CD8-positive, alpha-beta memory T cell (primary cell): Measurements from ENCODE around the gene ANKRD17. TPM values are rescaled to one million over a fixed set of nuclear protein-coding genes. Genes with fewer than 3 reads are reported as not detected.
"Not testable (repeated sequence)": the region's sequence is repeated elsewhere in the genome, so short reads cannot be mapped to it uniquely, and the experiment has no call there.

Experiments used
- CTCF ChIA-PET: fragments of 350-600 bp; sonication (Branson Sonifier 250); formaldehyde crosslinking; loops from one replicate; lab custom pipeline; 2021; ENCODE audit warnings: antibody characterized with exemption; lab: Charles Lee
- POLR2A ChIA-PET: fragments of 350-600 bp; sonication (Branson Sonifier 250); formaldehyde crosslinking; loops from one replicate; lab custom pipeline; 2021; ENCODE audit warnings: antibody characterized with exemption; lab: Charles Lee
- DNase-seq, 5 donors: peaks; one replicate each; pipeline versions ENCODE4 v3.0.0 to v3.0.0-alpha.2; 2020 to 2022; ENCODE audit warnings: mixed read lengths in 1 of 5
- H3K27ac ChIP-seq: one replicate; pipeline ENCODE4 v1.7.0; 2013; ENCODE audit warnings: low read depth, mild to moderate bottlenecking, low read length, moderate library complexity
- H3K27me3 ChIP-seq: 2 replicates; pipeline ENCODE4 v1.7.0; 2013; ENCODE audit warnings: low read length, mild to moderate bottlenecking; ENCODE audit not compliant: insufficient read depth, poor library complexity, severe bottlenecking
- H3K36me3 ChIP-seq: 2 replicates; pipeline ENCODE4 v1.7.0; 2013; ENCODE audit warnings: mild to moderate bottlenecking, low read length, moderate library complexity; ENCODE audit not compliant: insufficient read depth
- H3K4me1 ChIP-seq: 2 replicates; pipeline ENCODE4 v1.7.0; 2013; ENCODE audit warnings: mild to moderate bottlenecking, low read length, moderate library complexity; ENCODE audit not compliant: insufficient read depth
- H3K4me3 ChIP-seq: 2 replicates; pipeline ENCODE4 v1.7.0; 2013; ENCODE audit warnings: mild to moderate bottlenecking, low read length
- H3K9me3 ChIP-seq: 2 replicates; pipeline ENCODE4 v1.7.0; 2013; ENCODE audit warnings: mild to moderate bottlenecking, low read length
- H3K27ac Mint-ChIP-seq, 8 donors: one replicate each; pipeline ENCODE4 v1.8.0; 2020 to 2021; ENCODE audit warnings: mixed read lengths in 8 of 8, mild to moderate bottlenecking in 6 of 8, inconsistent platforms in 3 of 8, moderate library complexity in 3 of 8
- H3K27me3 Mint-ChIP-seq, 2 donors: one replicate each; pipeline ENCODE4 v1.8.0; 2020 to 2021; ENCODE audit warnings: mixed read lengths in 2 of 2, mild to moderate bottlenecking in 1 of 2, moderate library complexity in 1 of 2
- H3K36me3 Mint-ChIP-seq, 3 donors: one replicate each; pipeline ENCODE4 v1.8.0; 2020 to 2021; ENCODE audit warnings: mixed read lengths in 3 of 3, inconsistent platforms in 1 of 3, mild to moderate bottlenecking in 1 of 3
- H3K4me1 Mint-ChIP-seq, 3 donors: one replicate each; pipeline ENCODE4 v1.8.0; 2020 to 2021; ENCODE audit warnings: mixed read lengths in 3 of 3, inconsistent platforms in 1 of 3, mild to moderate bottlenecking in 1 of 3
- H3K4me3 Mint-ChIP-seq, 7 donors: one replicate each; pipeline ENCODE4 v1.8.0; 2020 to 2021; ENCODE audit warnings: mixed read lengths in 7 of 7, mild to moderate bottlenecking in 6 of 7, moderate library complexity in 4 of 7, inconsistent platforms in 2 of 7
- H3K9me3 Mint-ChIP-seq, 5 donors: one replicate each; pipeline ENCODE4 v1.8.0; 2020 to 2022; ENCODE audit warnings: mixed read lengths in 5 of 5, mild to moderate bottlenecking in 3 of 5, moderate library complexity in 2 of 5, inconsistent platforms in 1 of 5
- polyA plus RNA-seq: library from polyadenylated mRNA; unstranded; fragments of 300-500 nt; fragmentation: Illumina TruSeq; gene quantifications from one replicate; pipeline ENCODE4 v1.2.3, GENCODE V29; 2021
- total RNA-seq, 2 experiments: library from RNA; stranded (reverse); gene quantifications; one replicate each; pipeline ENCODE4 v1.2.3, GENCODE V29; 2021

ANKRD17 gene
- total and polyA plus RNA-seq, 3 experiments from 2014 or later = 15.7 to 61.9 (median 57.6) TPM

- H3K9me3 ChIP-seq, H3K27ac ChIP-seq, POLR2A ChIA-PET, H3K4me1 ChIP-seq, CTCF ChIA-PET, H3K4me3 Mint-ChIP-seq, DNase-seq, H3K27me3 ChIP-seq, H3K9me3 Mint-ChIP-seq, H3K4me3 ChIP-seq, H3K36me3 ChIP-seq, H3K27me3 Mint-ChIP-seq: not testable (repeated sequence)
- peaks cover under 1 to 31% (median 8%) of the 10 kb centered on the region in 3 donors for H3K36me3 Mint-ChIP-seq
- H3K4me1 Mint-ChIP-seq = peaks cover 28 to 34% (median 28%) of the 10 kb centered on the region in 3 donors
- H3K27ac Mint-ChIP-seq = peak overlapping the region in 2 of 8 donors; percentile 43 to 78
These were observed 29.8 kb downstream of the ANKRD17 start for GRCh38 chr4:73228800-73229199.

- Histone ChIP-seq H3K27me3 (no peaks in the 10 kb centered on the region), H3K36me3 (no peaks in the 10 kb centered on the region), H3K4me1 (peaks cover 24% of the 10 kb centered on the region), H3K9me3 (no peaks in the 10 kb centered on the region), H3K27ac (no peak overlapping the region), H3K4me3 (no peak overlapping the region)
- CTCF ChIA-PET = no interaction called here
- POLR2A ChIA-PET = no interaction called here
- DNase-seq = no peak
- Mint-ChIP-seq H3K4me3 (no peak overlapping the region), H3K4me1 (peaks cover 20 to 31% (median 28%) of the 10 kb centered on the region in 3 donors), H3K27me3 (no peaks in the 10 kb centered on the region), H3K27ac (peak overlapping the region in 7 of 8 donors; percentile 18 to 83 (median 35)), H3K36me3 (peaks cover 0 to 10% (median 0%) of the 10 kb centered on the region in 3 donors), H3K9me3 (peaks cover 0 to 3% (median 0%) of the 10 kb centered on the region in 5 donors)
These were observed 33.7 kb downstream of the ANKRD17 start for GRCh38 chr4:73224886-73225285.

- Mint-ChIP-seq H3K36me3 (peaks cover 0 to 3% (median 0%) of the 10 kb centered on the region in 3 donors), H3K9me3 (no peaks in the 10 kb centered on the region), H3K4me3 (peak overlapping the region in 2 of 7 donors; percentile 14 to 39), H3K27ac (peak overlapping the region in 5 of 8 donors; percentile 6 to 85 (median 64)), H3K4me1 (peaks cover 36 to 43% (median 36%) of the 10 kb centered on the region in 3 donors), H3K27me3 (no peaks in the 10 kb centered on the region)
- no peaks in the 10 kb centered on the region for H3K27me3 ChIP-seq
- peak overlapping the region; percentile 70 for H3K27ac ChIP-seq
- H3K9me3 ChIP-seq = no peaks in the 10 kb centered on the region
- H3K4me1 ChIP-seq = peaks cover 24% of the 10 kb centered on the region
- H3K36me3 ChIP-seq = no peaks in the 10 kb centered on the region
- DNase-seq = no peak
- H3K4me3 ChIP-seq = peak overlapping the region; percentile 58
- ChIA-PET POLR2A (interaction anchor here (0.5 to 1.3 kb wide), 3 partner anchors 34 to 42 kb away, joined by 3 to 18 read pairs (median 3); partner anchors contain the start of gene ANKRD17), CTCF (interaction anchor here (1.3 to 2.5 kb wide), 2 partner anchors 12 to 34 kb away, joined by 3 to 8 read pairs; no protein-coding TSS in a partner anchor)
These were observed 35.3 kb downstream of the ANKRD17 start for GRCh38 chr4:73223258-73223650.

- Mint-ChIP-seq H3K9me3 (no peaks in the 10 kb centered on the region), H3K4me3 (no peak overlapping the region), H3K27me3 (no peaks in the 10 kb centered on the region), H3K4me1 (peaks cover 36 to 48% (median 38%) of the 10 kb centered on the region in 3 donors), H3K27ac (no peak overlapping the region), H3K36me3 (peaks cover 0 to 3% (median 0%) of the 10 kb centered on the region in 3 donors)
- Histone ChIP-seq H3K9me3 (no peaks in the 10 kb centered on the region), H3K27ac (peak overlapping the region; percentile 70), H3K4me1 (peaks cover 24% of the 10 kb centered on the region), H3K27me3 (no peaks in the 10 kb centered on the region), H3K4me3 (peak overlapping the region; percentile 58), H3K36me3 (no peaks in the 10 kb centered on the region)
- CTCF ChIA-PET = interaction anchor here (1.3 to 2.5 kb wide), 2 partner anchors 11 to 35 kb away, joined by 3 to 8 read pairs; no protein-coding TSS in a partner anchor
- POLR2A ChIA-PET = interaction anchor here (0.5 to 1.3 kb wide), 4 partner anchors 11 to 41 kb away, joined by 3 to 18 read pairs (median 4); partner anchors contain the start of gene ANKRD17
- DNase-seq = peak; percentile 10 to 81 (median 66)
These were observed 35.9 kb downstream of the ANKRD17 start for GRCh38 chr4:73222466-73223257.

- no peaks in the 10 kb centered on the region for H3K9me3 ChIP-seq
- peaks cover 27% of the 10 kb centered on the region for H3K4me1 ChIP-seq
- ChIA-PET POLR2A (interaction anchor here (0.5 kb wide), 1 partner anchor 10 kb away, joined by 5 read pairs; no protein-coding TSS in a partner anchor), CTCF (interaction anchor here (1.3 kb wide), 1 partner anchor 35 kb away, joined by 5 read pairs; no protein-coding TSS in a partner anchor)
- no peaks in the 10 kb centered on the region for H3K27me3 ChIP-seq
- Mint-ChIP-seq H3K4me1 (peaks cover 42 to 57% (median 47%) of the 10 kb centered on the region in 3 donors), H3K9me3 (no peaks in the 10 kb centered on the region), H3K36me3 (peaks cover 0 to 5% (median 0%) of the 10 kb centered on the region in 3 donors), H3K27ac (peak overlapping the region; percentile 25 to 86 (median 76)), H3K27me3 (no peaks in the 10 kb centered on the region), H3K4me3 (peak overlapping the region; percentile 3 to 71 (median 48))
- H3K36me3 ChIP-seq = no peaks in the 10 kb centered on the region
- no peak overlapping the region for H3K4me3 ChIP-seq
- no peak for DNase-seq
- peak overlapping the region; percentile 70 for H3K27ac ChIP-seq
These were observed 36.9 kb downstream of the ANKRD17 start for GRCh38 chr4:73221734-73222133.

- Histone ChIP-seq H3K27ac (no peak overlapping the region), H3K9me3 (no peaks in the 10 kb centered on the region), H3K27me3 (no peaks in the 10 kb centered on the region), H3K36me3 (no peaks in the 10 kb centered on the region), H3K4me1 (peaks cover 31% of the 10 kb centered on the region), H3K4me3 (no peak overlapping the region)
- peak overlapping the region in 1 of 8 donors; percentile 23 for H3K27ac Mint-ChIP-seq
- POLR2A ChIA-PET = interaction anchor here (0.7 kb wide), 1 partner anchor 81 kb away, joined by 3 read pairs; no protein-coding TSS in a partner anchor
- DNase-seq = no peak
- peaks cover 44 to 62% (median 47%) of the 10 kb centered on the region in 3 donors for H3K4me1 Mint-ChIP-seq
- CTCF ChIA-PET = interaction anchor here (1.3 kb wide), 1 partner anchor 36 kb away, joined by 5 read pairs; no protein-coding TSS in a partner anchor
- no peaks in the 10 kb centered on the region for H3K27me3 Mint-ChIP-seq
- H3K4me3 Mint-ChIP-seq = no peak overlapping the region
- H3K9me3 Mint-ChIP-seq = no peaks in the 10 kb centered on the region
- H3K36me3 Mint-ChIP-seq = peaks cover 0 to 10% (median 0%) of the 10 kb centered on the region in 3 donors
These were observed 37.8 kb downstream of the ANKRD17 start for GRCh38 chr4:73220815-73221214.

GRCh38 chr4:73213916-73214653 is 44.5 kb downstream of the ANKRD17 start:
- H3K9me3 Mint-ChIP-seq = no peaks in the 10 kb centered on the region
- H3K27ac Mint-ChIP-seq = no peak overlapping the region
- peaks cover 0 to 27% (median 3%) of the 10 kb centered on the region in 3 donors for H3K36me3 Mint-ChIP-seq
- ChIA-PET POLR2A (no interaction called here), CTCF (no interaction called here)
- no peak overlapping the region for H3K4me3 Mint-ChIP-seq
- no peaks in the 10 kb centered on the region for H3K27me3 Mint-ChIP-seq
- DNase-seq = no peak
- Histone ChIP-seq H3K9me3 (no peaks in the 10 kb centered on the region), H3K27ac (no peak overlapping the region), H3K4me1 (peaks cover 7% of the 10 kb centered on the region), H3K4me3 (no peak overlapping the region), H3K27me3 (no peaks in the 10 kb centered on the region), H3K36me3 (peaks cover 6% of the 10 kb centered on the region)
- H3K4me1 Mint-ChIP-seq = peaks cover 44 to 76% (median 55%) of the 10 kb centered on the region in 3 donors
